HL-60/S4 treated with retinoic acid at 250 ng/mL for 4 days and 3 days (cell line): ENCODE measurements around the gene SPATA31C2.
"Not testable (repeated sequence)": the region's sequence is repeated elsewhere in the genome, so short reads cannot be mapped to it uniquely, and the experiment has no call there.

Experiments
- in situ Hi-C: fragments of 300-500 bp; cut with MboI; formaldehyde crosslinking; loops from 2 replicates; pipeline ENCODE4 v1.7.0; 2022; ENCODE audit warnings: low sequenced_read_pairs

Gene SPATA31C2

DNA sequence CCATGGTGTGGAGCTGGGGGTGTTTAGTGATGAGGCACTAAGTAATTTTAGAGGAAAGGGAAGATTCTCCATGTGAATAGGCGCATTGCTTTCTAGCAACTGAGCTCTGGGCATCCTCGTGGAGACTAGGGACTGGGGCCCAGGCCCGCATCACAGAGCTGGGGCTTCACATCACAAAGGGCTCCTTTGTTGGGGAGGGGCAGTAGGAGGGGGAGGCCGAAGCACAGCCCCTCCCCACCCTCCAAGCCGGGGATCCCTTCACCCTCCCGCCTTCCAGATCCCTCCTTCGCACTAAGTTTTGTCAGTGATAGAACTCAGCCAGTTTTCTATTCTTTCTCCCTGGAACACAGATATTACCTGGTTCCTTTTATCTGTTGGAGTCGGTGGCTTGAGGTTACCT, at the start of gene SPATA31C2:
Gene SPATA31C2 (minus strand): TSS at position 101 of the 400 bp plus-strand sequence. CDS start 29 bp downstream, at position 72.
- in situ Hi-C loops: not testable (repeated sequence)

DNA sequence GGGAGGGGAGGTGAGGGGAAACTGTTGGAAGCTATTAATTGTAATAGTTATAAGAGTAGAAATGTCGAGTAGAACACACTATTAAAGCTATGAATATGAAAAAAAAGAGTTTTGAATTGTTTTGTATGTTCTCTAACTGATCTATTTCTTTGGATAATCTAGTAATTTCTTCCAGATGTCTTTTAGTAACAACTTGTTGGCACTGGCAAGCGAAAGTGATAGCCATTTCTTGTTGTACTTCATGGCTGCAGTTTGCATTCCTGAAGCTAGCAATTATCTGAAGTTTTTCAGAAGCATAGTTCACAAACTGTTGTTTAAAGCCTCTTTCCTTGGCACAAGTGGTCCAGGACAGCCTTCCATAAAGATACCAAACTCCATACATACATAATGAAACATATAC, 49.4 kb upstream of the SPATA31C2 start:
- in situ Hi-C loops: no loop called here

DNA sequence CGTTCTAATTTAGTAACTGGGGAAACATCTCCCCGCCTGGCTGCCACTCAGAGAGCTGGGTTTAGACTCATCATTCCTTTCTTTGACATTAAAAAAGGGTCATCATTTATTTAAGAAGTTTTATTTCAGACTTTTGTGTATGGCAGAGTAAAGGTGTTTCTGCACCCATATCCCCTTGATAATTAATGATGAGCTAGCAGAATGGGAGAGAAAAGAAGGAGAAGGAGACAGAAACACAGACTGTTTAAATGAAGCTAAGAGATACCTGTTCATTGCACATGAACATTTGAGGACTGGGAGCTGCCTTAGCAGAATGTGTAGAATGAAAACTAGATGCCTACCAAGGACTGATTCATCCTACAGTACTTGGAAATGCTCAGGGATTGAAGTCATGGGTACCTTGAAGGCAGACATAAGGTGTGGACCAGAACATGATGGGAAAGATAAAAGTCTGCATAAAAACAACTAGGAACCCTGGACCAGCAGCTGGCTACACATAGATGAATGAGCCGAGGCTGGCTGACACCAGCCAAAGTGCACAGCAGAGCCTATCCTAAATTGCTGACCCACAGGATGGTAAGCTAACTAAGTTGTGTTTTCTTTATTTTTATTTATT, 48.3 kb upstream of the SPATA31C2 start:
- in situ Hi-C loops: no loop called here

DNA sequence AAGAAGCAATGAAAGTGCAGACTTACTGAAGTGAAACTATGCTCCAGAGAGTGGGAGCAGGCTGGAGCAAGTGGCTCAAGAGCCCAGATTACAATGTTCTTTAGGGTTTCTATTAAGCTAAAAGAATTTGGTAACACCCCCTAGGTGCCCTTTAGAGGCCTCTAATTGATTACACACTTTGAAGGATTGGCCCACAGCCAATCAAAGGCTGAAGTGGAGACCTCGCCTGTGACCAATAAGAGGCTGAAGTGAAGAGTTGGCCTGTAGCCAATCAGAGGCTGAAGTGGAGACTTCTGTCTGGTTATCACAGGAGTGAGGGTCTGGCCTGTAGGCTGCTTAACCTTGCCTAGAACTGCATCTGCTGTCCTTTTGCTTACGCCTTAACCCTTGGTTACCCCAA, 46.7 kb upstream of the SPATA31C2 start:
- in situ Hi-C loops: no loop called here

DNA sequence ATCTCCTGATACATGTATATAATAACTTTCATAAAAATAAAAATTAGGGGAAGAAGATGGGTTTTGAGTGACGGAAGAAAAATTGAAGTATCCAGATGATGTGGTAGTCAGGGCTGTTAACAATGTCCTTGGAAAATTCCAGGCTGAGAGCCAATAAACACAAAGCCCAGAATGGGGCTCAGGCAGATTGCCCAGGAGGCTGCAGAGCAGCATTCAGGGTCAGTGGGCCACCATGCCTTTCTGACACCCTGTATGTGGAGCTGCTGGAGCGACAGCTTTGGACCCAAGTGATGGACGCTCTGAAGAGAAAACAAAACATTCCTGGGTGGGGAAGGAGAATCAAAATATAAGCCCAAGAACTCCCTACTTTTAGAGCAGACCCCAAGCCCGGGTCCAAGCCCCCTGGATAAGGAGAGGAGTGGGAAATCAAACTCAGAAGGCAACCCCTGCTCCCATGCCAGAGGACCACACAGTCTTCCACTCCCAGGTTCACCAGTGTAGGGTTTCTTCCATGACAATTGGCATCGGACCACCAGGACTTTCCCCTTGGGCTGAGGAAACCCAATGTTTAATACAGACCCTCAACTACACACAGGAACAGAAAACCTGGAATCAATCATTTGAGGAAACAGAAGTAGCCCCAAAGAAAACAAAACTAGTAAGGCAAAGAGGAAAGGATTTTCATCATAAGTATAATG, 45.7 kb upstream of the SPATA31C2 start:
- in situ Hi-C loops: no loop called here

DNA sequence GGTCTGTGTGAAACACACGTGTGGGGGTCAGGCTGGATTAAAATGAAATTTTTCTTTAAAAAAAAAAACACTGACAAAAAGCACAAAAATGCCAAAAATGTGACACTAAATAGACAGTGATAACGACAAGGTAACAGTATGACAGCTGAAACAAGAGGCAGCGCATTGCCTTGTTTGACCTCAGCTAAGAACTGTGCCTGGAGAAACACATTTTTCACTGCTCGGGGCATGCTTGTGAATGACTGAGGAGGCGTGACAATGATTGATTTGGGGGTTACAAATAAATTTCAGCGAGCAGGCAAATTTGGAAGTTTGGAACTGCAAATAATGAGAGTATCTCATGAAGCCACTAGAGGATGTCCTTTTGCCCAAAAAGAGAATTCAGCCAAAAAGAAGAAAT, 44.2 kb upstream of the SPATA31C2 start:
- in situ Hi-C loops: no loop called here

DNA sequence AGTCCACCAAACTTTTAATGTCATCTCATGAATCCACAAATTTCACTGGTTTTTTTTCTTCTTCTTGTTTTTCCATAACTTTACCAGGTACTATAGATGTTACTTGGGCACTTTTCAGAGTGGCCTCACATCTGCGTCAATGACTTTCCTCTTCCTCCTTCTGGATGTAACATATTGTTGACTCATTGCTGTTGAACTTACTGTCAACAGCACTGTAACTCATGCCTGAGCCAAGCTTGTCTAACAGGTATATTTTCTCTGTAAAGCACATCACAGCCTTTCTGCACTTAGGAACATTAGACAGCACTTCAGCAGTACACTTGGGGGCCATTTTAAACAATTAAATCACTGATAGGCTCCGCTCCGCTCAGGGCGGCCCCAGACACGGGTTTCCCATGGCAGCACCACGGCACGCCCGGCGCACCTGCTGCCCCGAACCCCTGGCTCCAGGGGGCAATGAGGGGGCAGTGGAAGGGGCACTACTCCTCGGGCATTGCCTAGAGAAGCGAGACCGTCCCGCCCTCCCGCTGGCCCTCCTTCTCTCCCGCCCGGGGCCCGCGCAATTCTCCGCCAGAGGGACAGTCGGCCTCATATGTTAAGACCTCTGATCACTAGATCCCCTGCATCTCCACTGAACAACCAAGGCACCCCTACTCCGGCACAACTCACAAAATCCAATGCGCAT, 41.9 kb upstream of the SPATA31C2 start:
- in situ Hi-C loops: no loop called here

DNA sequence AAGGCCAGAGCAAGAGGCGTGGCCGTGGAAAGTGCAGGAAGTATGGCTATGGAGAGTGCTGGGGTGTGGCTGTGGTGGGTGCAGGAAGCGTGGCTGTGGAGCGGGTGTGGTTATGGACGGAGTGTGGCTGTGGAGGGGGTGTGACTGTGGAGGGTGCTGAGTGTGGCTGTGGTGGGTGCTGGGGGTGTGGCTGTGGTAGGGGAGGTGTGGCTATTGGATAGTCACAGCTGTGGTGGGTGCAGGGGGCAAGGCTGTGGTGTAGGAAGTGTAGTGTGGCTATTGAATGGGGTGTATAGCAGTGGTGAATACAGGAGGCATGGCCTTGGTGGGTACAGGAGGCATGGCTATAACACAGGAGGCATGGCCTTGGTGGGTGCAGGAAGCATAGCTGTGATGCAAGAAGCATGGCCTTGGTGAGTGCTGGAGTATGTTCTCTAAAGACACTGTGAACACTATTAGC, 40.8 kb upstream of the SPATA31C2 start:
- in situ Hi-C loops: no loop called here

DNA sequence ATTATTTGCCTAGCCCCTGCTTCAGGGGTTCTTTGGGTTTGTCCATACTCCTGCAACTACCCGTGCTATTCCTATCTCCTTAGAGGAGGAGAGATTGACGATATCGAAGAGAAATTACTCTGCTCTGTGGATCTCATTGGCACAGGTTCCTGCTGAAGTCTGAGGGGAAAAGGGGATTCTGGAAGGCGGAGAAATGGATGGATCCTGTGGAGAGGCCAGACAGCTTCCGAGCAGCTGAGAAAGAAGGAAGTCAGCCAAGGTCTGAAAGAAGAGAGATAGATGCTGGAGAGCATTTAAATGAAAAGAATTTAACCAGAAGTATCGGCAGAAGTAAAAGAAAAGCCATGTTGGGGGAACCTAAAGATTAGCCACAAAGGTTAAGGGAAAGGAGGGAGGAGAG, 40.4 kb upstream of the SPATA31C2 start:
- in situ Hi-C loops: no loop called here

DNA sequence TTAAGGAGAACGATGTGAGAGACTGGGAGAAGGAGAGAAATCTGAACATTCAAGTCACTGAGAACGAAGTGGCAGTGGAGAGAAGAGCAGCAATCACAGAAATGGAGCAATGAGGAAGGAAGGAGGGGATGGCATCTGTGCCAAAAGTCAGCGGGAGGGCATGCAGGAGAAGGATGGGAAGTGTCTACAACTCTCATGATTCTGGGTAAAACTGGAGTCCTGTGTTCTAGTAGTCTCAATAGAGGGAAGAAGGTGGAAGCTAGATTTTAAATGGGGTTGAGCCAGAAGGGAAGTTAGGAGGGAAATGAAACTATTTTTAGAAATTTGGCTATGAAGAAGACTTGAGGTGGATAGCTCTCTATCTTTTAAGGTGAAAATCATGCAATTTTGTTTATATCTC, 39.1 kb upstream of the SPATA31C2 start:
- in situ Hi-C loops: no loop called here

DNA sequence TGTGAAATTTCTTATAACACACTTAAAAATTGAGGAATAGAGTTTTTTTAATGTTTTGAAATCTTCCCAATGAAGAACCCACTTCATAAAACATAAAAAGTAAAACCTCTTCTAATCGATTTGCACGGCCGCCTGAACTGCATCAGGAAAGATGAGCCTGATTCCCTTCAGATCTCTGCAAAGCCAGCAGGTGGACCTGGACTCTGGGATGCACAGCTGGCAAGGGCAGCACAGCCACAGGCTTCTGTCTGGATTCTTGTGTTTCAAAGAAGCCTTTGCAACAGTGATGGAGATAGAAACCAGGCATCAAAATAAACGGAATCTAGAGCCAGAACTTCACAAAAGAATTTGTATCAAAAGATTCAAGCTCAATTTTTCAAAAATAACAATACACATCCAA, 36.0 kb upstream of the SPATA31C2 start:
- in situ Hi-C loops: loop anchor here (25.0 kb wide), 1 partner anchor 388 kb away; no protein-coding TSS in a partner anchor

DNA sequence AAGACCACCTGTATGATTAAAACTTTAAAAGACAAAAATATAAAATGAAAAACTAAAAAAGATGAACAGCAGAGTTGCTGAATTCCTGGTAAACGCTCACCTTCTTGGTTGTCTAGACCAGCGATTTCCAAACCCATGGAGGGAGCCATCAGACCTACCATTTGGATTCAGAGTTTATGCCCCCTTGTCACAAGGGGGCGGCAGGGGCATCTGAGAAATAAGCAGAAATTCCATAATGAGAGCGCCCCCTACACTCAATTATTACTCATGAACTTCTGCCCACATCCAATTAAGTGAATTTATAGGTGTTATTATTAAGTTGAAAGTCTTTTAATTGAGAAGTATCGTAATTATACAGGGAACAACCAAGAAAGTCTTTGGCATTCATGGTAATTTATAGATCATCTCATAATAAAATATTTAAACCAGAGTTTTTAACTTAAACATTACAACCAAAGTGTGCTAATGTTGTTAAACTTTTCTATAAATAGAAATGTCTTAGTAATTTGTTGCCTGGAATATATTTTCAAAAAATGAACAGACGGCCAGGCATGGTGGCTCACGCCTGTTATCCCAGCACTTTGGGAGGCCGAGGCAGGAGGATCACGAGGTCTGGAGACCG, 35.2 kb upstream of the SPATA31C2 start:
- in situ Hi-C loops: loop anchor here (25.0 kb wide), 1 partner anchor 389 kb away; no protein-coding TSS in a partner anchor

DNA sequence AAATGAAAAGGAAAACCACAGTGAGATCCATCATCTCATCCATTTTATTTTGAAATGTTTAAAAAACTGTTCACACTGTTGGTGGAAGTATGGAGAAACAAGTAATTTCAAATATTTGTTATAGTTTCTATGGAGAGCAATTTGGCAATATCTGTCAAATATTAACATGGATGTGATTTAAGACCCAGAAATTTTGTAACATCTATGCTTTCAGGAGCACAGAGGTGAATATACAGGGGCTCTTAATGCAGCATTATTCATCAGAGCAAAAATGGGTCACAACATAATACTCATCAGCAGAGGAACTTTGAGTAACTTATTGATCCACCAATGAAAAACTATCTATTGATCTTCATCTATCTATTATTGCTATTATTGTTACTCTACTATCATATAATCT, 31.4 kb upstream of the SPATA31C2 start:
- in situ Hi-C loops: loop anchor here (25.0 kb wide), 1 partner anchor 393 kb away; no protein-coding TSS in a partner anchor

DNA sequence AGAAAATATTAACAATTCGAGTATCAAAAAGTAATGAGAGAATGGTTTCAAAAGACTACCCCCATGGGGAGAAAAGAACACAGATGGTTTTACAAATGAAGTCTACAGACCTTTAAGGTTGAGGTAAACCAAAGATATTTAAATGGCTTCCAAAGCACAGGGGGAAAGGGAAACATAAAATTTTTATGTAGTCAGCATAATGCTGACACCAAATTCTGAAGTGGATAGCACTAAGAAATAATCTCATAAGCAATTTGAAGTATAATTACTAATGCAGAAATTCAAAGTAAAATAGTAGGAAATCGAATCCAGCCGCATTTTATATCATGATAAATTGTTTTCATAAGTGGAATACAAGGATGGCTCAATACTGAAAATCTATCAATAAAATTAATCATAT, 30.3 kb upstream of the SPATA31C2 start:
- in situ Hi-C loops: loop anchor here (25.0 kb wide), 1 partner anchor 394 kb away; no protein-coding TSS in a partner anchor

DNA sequence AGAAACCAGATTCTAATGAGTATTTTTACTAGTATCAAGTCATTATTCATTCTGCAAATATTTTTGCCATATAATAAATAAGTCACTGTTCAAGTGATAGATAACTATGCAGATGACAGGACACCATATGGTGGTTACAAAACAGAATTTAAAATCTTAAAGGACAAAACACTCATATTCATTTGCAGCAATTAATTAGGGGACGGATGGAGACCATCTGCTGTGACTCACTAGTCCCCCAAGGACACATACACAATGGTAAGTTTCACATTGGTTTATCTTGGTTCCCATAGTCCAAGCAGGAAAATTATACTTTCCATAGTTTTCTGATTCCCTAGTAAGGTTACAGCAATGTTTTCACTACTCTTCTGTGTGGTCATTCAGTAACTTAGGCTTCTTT, 28.4 kb upstream of the SPATA31C2 start:
- in situ Hi-C loops: loop anchor here (25.0 kb wide), 1 partner anchor 396 kb away; no protein-coding TSS in a partner anchor

DNA sequence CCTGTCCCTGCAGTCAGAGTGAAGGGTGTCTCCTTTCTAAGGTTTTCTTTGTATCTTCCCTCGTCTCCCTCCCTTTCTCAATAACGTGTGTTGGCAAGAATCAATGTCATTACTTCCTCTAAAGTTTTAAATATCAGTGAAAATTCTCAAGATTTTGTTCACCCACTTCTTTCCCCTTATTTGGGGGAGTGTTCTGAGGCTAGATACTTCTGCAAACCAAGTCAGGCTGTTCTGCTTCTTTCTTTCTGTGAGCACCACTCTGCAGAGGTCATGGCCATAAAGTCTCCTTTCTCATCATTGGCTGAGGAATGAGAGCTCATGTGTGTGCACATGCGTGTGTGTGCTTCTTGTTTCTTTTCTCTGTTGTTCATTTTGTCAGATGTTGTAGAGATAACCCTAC, 26.6 kb upstream of the SPATA31C2 start:
- in situ Hi-C loops: loop anchor here (25.0 kb wide), 1 partner anchor 397 kb away; no protein-coding TSS in a partner anchor

DNA sequence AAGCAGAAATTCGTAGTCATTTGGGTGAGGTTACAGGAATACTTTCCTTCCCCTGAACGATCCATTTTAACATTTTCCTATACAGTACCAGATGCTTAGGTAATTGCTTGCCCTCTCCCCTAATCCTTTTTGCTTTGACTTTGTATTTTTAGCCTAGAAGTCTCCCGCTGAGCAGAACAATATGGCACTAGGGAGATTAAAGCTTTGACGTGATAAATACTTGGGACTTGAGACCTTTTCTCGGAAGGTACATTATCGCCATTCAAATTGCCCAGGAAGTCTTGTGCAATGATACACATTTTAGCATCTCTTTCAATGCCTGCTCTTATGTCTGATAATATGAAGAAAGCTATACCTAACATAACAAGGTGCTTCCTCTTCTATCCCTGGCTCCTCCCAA, 22.9 kb upstream of the SPATA31C2 start:
- in situ Hi-C loops: loop anchor here (25.0 kb wide), 1 partner anchor 401 kb away; no protein-coding TSS in a partner anchor

DNA sequence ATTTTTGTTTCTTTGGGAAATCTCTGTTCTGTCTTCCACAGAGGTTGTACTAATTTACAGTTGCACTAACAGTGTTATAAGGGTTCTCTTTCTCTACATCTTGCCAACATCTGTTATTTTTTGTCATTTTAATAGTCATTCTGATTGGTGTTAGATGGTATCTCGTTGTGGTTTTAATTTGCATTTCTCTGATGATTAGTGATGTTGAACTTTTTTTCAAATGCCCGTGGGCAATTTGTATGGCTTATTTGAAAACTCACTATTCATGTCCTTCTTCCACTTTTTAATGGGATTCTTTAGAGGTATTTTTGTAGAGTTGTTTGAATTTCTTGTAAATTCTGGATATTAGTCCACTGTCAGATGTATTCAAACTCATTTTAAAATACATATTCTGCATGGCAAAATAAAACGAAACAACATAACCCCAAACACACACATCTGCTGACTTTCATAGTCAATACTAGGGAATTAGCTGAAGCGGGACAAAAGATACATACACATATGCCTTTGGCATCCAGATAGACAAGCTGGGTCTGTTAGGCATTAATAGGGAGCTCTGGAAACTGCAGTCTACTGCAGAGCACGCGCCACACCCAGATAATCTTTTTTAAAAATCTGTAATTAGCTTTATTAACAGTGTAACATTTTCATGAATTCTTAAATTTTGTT, 5.8 kb upstream of the SPATA31C2 start:
- in situ Hi-C loops: no loop called here

DNA sequence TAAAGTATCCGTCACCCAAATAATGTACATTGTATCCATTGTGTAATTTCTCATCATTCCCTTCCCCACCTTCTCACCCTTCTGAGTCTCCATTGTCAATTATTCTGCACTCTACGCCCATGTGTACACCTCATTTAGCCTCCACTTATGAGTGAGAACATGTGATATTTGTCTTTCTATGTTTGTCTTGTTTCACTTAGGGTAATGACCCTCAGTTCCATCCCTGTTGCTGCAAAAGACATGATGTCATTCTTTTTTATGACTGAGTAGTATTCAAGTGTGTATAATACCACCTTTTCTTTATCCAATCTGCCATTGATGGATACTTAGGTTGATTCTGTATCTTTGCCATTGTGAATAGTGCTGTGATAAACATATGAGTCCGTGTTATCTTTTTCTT, 4.9 kb upstream of the SPATA31C2 start:
- in situ Hi-C loops: no loop called here

DNA sequence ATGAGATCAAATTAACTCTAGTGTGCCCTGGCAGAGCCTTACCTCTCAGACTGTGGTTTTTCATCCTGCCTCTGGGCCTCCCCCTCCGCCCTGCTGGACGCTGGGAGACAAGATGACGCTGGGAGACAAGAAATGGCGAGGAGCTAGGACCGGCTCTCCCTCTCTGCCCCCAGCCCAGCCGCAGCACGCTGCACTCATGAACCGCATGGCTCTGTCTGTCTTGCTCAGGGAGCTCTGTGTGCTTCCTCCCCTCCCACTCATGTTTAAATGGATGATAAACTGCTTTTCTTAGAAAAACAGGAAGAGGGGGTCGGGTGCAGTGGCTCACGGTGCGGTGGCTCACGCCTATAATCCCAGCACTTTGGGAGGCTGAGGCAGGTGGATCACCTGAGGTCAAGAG, 4.7 kb downstream of the SPATA31C2 start:
- in situ Hi-C loops: not testable (repeated sequence)

DNA sequence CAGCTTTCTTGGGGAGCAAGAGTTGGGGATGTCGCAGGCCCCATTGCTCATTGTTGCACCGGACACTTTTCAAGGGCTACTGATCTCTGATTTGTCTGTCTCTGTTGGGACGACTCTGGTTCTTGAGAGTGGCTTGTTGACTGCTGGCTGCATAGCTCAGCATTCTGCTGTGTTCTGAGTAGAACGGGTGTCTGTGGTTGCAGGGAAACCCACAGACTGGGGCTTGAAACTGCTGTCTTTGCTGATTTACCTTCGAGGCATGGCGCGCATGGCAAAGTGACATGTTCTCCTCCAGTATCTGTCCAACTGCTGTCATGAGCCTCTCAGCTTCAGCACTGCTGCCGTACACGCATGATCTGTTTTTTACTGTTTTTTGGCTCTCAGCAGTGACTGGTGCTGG, 8.7 kb downstream of the SPATA31C2 start:
- in situ Hi-C loops: not testable (repeated sequence)
